OCI-LY1 (cell line): Measurements from ENCODE around the gene TUBA3E.

Experiments used
- EZH2 ChIP-seq: fragments of 200-600 bp; sonication (generic), shearing (Covaris generic); IDR thresholded peaks from 2 replicates; pipeline ENCODE4 v1.8.0; 2017; ENCODE audit warnings: borderline replicate concordance, mixed run types, mild to moderate bottlenecking, antibody characterized with exemption, low read length, moderate library complexity, mixed read lengths
- TF ChIP-seq, protein P1 (sequence below): fragments of 200-600 bp; sonication (generic), shearing (Covaris generic); IDR thresholded peaks from 2 replicates; pipeline ENCODE4 v1.5.1; 2017; ENCODE audit warnings: mild to moderate bottlenecking, antibody characterized with exemption, low read length, moderate library complexity, mixed read lengths

DNA sequence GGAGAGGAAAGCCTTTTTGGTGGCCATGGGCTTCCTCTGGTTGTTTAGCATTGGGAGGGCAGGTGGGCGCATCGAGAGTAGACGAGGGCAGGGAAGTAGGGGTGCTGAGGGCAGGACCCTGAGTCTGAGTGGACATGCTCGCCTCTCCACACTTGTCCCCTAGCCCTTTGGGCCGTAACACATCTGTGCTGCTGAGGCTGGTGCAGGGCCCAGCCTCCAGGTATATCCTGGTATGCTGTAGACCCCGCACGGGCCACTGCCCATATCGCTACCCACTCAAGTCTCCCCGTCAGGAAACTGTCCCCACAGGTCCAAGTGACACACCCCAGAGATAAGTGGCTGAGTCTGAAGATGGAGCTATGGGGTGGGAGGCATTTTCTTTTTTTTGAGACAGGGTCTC, 39.6 kb downstream of the TUBA3E start:
- TF ChIP-seq, protein P1, sequence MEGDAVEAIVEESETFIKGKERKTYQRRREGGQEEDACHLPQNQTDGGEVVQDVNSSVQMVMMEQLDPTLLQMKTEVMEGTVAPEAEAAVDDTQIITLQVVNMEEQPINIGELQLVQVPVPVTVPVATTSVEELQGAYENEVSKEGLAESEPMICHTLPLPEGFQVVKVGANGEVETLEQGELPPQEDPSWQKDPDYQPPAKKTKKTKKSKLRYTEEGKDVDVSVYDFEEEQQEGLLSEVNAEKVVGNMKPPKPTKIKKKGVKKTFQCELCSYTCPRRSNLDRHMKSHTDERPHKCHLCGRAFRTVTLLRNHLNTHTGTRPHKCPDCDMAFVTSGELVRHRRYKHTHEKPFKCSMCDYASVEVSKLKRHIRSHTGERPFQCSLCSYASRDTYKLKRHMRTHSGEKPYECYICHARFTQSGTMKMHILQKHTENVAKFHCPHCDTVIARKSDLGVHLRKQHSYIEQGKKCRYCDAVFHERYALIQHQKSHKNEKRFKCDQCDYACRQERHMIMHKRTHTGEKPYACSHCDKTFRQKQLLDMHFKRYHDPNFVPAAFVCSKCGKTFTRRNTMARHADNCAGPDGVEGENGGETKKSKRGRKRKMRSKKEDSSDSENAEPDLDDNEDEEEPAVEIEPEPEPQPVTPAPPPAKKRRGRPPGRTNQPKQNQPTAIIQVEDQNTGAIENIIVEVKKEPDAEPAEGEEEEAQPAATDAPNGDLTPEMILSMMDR: no peak
- no peak for TF ChIP-seq EZH2
